ENCODE data around the gene TMCC3.

TMCC3 gene

DNA sequence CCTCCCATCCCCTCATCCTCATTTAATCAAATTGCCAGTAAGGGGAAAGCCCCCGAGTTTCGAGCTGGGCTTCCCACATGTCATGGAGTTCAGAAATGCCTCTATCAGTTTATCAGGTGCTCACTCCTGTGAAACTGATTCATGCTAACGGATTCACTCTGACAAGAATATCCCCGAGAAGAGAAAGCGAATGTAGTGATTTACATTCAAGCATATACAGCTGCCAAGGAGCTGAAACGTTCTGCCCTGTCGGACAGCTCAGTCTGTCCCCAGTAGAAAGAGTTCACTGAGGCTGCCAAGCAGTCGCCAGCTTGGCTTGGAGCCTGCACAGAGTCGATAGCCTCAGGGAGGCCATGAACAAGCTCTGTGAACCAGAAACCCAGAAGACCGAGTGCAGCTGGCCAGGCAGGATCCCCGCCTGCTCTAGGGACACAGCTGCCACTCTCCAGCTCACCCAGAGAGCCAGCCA, 88.4 kb downstream of the TMCC3 start:
- Histone ChIP-seq H4K20me1 (ENCODE audit: insufficient read depth, low read length) (no peaks in the 10 kb centered on the region), H3K36me3 (ENCODE audit: insufficient read depth, low read length) (no peaks in the 10 kb centered on the region), H3K4me2 (ENCODE audit: low read length) (no peak overlapping the region; the same call in 1 of the 2 replicates), H3K9me3 (ENCODE audit: low read length) (no peaks in the 10 kb centered on the region), H3K4me1 (ENCODE audit: insufficient read depth, low read length, severe bottlenecking) (peaks cover 15% of the 10 kb centered on the region), H3K9ac (ENCODE audit: low read length) (no peak overlapping the region), H3K27me3 (ENCODE audit: insufficient read depth, low read length) (no peaks in the 10 kb centered on the region), H3F3A (ENCODE audit: insufficient read depth, low read length) (no peaks in the 10 kb centered on the region), H3K27ac (ENCODE audit: low read depth, low read length, poor library complexity, severe bottlenecking) (peak overlapping the region; percentile 44), H3K9me2 (ENCODE audit: low read depth, low read length) (no peaks in the 10 kb centered on the region), H3K79me2 (ENCODE audit: insufficient read depth, low read length) (no peaks in the 10 kb centered on the region), H2AFZ (ENCODE audit: low read length) (no peak overlapping the region), H3K4me3 (ENCODE audit: low read depth, low read length, poor library complexity, severe bottlenecking) (no peak overlapping the region)
- no peak for TF ChIP-seq EZH2 (IDR thresholded peaks at IDR 0.05; ENCODE audit: borderline replicate concordance, low read length)
- TF ChIP-seq, protein P1, sequence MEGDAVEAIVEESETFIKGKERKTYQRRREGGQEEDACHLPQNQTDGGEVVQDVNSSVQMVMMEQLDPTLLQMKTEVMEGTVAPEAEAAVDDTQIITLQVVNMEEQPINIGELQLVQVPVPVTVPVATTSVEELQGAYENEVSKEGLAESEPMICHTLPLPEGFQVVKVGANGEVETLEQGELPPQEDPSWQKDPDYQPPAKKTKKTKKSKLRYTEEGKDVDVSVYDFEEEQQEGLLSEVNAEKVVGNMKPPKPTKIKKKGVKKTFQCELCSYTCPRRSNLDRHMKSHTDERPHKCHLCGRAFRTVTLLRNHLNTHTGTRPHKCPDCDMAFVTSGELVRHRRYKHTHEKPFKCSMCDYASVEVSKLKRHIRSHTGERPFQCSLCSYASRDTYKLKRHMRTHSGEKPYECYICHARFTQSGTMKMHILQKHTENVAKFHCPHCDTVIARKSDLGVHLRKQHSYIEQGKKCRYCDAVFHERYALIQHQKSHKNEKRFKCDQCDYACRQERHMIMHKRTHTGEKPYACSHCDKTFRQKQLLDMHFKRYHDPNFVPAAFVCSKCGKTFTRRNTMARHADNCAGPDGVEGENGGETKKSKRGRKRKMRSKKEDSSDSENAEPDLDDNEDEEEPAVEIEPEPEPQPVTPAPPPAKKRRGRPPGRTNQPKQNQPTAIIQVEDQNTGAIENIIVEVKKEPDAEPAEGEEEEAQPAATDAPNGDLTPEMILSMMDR (IDR thresholded peaks at IDR 0.05; ENCODE audit: low read length): no peak

DNA sequence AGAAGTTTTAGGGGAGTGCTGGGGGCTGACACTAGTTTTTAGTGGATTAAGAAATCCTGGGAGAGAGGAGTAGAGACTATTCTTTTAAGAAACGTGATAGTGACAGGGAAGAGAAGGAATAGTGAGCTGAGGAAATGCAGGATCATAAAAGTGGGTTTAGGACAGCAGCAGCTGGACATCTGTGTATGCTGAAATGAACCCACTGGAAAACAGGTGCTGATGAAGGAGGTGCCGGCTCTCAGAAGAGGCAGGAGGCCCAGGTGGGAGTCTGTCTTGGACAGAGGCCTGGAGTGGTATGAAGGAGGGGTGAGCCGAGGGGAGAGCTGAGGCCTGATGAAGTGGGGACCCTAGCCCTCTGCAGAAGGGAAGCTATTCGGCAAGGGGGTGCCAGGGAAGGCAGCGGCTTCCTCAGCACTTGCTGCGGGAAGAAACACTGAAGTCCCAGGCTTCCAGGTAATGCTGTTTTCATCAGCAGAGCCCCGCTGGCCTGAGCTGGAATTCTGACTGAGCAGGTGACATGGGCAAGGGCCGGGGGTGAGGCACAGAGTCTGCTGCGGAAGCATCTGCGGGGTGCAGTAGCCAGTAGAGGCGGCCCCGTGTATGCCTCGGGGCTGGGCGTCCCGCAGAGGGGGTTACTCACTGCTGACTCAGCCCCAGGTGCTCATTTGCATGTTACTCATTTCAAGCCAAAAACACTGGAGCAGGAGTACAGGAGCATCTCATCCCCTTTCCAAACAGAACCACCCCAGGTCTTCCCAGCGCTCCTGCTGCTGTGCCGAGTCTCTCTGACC, 89.7 kb downstream of the TMCC3 start:
- TF ChIP-seq EZH2 (IDR thresholded peaks at IDR 0.05; ENCODE audit: borderline replicate concordance, low read length): no peak
- TF ChIP-seq, protein P1 (IDR thresholded peaks at IDR 0.05; ENCODE audit: low read length): no peak
- H3K4me2 ChIP-seq (ENCODE audit: low read length): peak overlapping the region; percentile 15; the same call in 1 of the 2 replicates

DNA sequence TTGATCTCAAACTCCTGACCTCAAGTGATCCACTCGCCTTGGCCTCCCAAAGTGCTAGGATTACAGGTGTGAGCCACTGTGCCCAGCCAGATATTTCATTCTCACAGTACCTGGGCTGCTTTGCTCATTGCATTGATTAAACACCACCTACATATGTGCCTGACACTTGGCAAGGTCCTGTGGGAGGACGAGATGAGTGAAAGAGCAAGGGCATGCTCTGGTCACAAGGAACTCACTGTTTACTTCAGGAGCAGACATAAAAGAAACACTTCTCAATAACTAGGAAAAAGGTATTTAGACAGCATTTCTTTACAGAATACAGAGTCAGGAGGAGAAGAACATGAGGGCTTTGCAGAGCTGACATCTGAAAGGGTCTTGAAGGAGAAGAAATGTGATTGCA, 91.7 kb downstream of the TMCC3 start:
- Histone ChIP-seq H4K20me1 (ENCODE audit: insufficient read depth, low read length) (no peaks in the 10 kb centered on the region), H3K9me3 (ENCODE audit: low read length) (no peaks in the 10 kb centered on the region), H2AFZ (ENCODE audit: low read length) (no peak overlapping the region), H3K27me3 (ENCODE audit: insufficient read depth, low read length) (no peaks in the 10 kb centered on the region), H3K36me3 (ENCODE audit: insufficient read depth, low read length) (no peaks in the 10 kb centered on the region), H3K4me2 (ENCODE audit: low read length) (no peak overlapping the region), H3K4me3 (ENCODE audit: low read depth, low read length, poor library complexity, severe bottlenecking) (no peak overlapping the region), H3K9ac (ENCODE audit: low read length) (no peak overlapping the region), H3K79me2 (ENCODE audit: insufficient read depth, low read length) (no peaks in the 10 kb centered on the region), H3K27ac (ENCODE audit: low read depth, low read length, poor library complexity, severe bottlenecking) (no peak overlapping the region), H3K9me2 (ENCODE audit: low read depth, low read length) (no peaks in the 10 kb centered on the region), H3F3A (ENCODE audit: insufficient read depth, low read length) (no peaks in the 10 kb centered on the region), H3K4me1 (ENCODE audit: insufficient read depth, low read length, severe bottlenecking) (peaks cover 15% of the 10 kb centered on the region)
- no peak for TF ChIP-seq EZH2 (IDR thresholded peaks at IDR 0.05; ENCODE audit: borderline replicate concordance, low read length)
- TF ChIP-seq, protein P1 (IDR thresholded peaks at IDR 0.05; ENCODE audit: low read length): no peak

More for the DNA sequence above, 89.7 kb downstream of the TMCC3 start:
- Histone ChIP-seq H3K27ac (ENCODE audit: low read depth, low read length, poor library complexity, severe bottlenecking) (no peak overlapping the region), H3K79me2 (ENCODE audit: insufficient read depth, low read length) (no peaks in the 10 kb centered on the region), H4K20me1 (ENCODE audit: insufficient read depth, low read length) (no peaks in the 10 kb centered on the region), H2AFZ (ENCODE audit: low read length) (no peak overlapping the region), H3F3A (ENCODE audit: insufficient read depth, low read length) (no peaks in the 10 kb centered on the region), H3K27me3 (ENCODE audit: insufficient read depth, low read length) (no peaks in the 10 kb centered on the region), H3K9me2 (ENCODE audit: low read depth, low read length) (no peaks in the 10 kb centered on the region), H3K9me3 (ENCODE audit: low read length) (no peaks in the 10 kb centered on the region), H3K4me1 (ENCODE audit: insufficient read depth, low read length, severe bottlenecking) (peaks cover 15% of the 10 kb centered on the region), H3K4me3 (ENCODE audit: low read depth, low read length, poor library complexity, severe bottlenecking) (no peak overlapping the region), H3K36me3 (ENCODE audit: insufficient read depth, low read length) (no peaks in the 10 kb centered on the region), H3K9ac (ENCODE audit: low read length) (no peak overlapping the region)

Measured in OCI-LY1 (cell line).